ENCODE data around the gene TMEM198. TPM values are rescaled to one million over a fixed set of nuclear protein-coding genes. Genes with fewer than 3 reads are reported as not detected.
A peak's percentile ranks its signal among the peaks of the same experiment; 100 is the strongest.

TMEM198 gene
- total and polyA plus RNA-seq, 9 of the 15 experiments (the other 6 are each of a cell fraction or from before 2014, with no cell fraction given) = 0.03 to 3.8 (median 1.0) TPM

DNA sequence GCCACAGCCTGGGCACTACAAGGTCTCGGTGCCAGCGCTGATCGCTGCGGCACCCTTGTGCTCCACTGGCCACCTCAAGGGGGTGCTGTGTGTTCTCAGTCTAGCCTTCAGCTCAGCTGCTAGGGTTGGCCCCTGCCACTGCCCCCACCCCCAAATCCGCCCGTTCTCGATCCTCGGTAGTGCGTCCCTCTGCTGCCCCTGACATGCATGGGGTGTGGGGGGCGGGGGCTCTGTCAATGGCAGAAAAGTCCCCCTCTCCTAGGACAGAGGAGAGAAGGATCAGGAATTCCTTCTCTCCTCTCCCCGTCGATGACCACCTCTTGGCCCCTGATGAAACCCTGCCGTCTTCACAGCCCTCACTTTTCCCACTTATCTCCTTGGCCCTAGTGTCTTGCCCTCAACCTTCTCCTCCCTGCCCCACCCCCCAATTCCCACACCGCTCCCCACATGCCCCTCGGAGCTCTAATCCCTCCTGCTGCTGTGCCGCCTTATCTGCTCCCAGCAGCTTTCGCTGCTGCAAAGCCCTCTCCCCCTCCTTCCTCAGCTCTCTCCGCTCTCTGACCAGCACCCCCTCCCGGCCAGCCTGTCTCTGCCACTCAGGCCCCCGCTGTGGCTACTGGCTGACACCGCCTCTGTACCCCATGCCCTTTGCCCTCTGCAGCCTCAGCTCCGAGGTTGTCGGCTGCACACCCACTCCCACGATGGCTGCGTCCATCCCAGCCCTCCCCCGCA is 33.9 kb upstream of the TMEM198 start (continued):
- TF ChIP-seq ZNF586 (CRISPR knock-in tag; conservative IDR thresholded peaks at IDR 0.05) = no peak
- TF ChIP-seq COPS2 (conservative IDR thresholded peaks at IDR 0.05) = no peak
- peak; percentile 25; the same call in 1 of the 2 replicates for TF ChIP-seq SMC3 (conservative IDR thresholded peaks at IDR 0.05; ENCODE audit: insufficient read depth, low read depth, low read length)
- TF ChIP-seq, protein P1, sequence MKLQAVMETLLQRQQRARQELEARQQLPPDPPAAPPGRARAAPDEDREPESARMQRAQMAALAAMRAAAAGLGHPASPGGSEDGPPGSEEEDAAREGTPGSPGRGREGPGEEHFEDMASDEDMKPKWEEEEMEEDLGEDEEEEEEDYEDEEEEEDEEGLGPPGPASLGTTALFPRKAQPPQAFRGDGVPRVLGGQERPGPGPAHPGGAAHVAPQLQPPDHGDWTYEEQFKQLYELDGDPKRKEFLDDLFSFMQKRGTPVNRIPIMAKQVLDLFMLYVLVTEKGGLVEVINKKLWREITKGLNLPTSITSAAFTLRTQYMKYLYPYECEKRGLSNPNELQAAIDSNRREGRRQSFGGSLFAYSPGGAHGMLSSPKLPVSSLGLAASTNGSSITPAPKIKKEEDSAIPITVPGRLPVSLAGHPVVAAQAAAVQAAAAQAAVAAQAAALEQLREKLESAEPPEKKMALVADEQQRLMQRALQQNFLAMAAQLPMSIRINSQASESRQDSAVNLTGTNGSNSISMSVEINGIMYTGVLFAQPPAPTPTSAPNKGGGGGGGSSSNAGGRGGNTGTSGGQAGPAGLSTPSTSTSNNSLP (IDR thresholded peaks at IDR 0.05; ENCODE audit: borderline replicate concordance, low read depth, low read length) = peak; percentile 50; the same call in 1 of the 2 replicates
- TF ChIP-seq, protein P2, sequence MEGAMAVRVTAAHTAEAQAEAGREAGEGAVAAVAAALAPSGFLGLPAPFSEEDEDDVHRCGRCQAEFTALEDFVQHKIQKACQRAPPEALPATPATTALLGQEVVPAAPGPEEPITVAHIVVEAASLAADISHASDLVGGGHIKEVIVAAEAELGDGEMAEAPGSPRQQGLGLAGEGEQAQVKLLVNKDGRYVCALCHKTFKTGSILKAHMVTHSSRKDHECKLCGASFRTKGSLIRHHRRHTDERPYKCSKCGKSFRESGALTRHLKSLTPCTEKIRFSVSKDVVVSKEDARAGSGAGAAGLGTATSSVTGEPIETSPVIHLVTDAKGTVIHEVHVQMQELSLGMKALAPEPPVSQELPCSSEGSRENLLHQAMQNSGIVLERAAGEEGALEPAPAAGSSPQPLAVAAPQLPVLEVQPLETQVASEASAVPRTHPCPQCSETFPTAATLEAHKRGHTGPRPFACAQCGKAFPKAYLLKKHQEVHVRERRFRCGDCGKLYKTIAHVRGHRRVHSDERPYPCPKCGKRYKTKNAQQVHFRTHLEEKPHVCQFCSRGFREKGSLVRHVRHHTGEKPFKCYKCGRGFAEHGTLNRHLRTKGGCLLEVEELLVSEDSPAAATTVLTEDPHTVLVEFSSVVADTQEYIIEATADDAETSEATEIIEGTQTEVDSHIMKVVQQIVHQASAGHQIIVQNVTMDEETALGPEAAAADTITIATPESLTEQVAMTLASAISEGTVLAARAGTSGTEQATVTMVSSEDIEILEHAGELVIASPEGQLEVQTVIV (CRISPR knock-in tag; IDR thresholded peaks at IDR 0.05; ENCODE audit: borderline replicate concordance) = no peak
- TF ChIP-seq, protein P3, sequence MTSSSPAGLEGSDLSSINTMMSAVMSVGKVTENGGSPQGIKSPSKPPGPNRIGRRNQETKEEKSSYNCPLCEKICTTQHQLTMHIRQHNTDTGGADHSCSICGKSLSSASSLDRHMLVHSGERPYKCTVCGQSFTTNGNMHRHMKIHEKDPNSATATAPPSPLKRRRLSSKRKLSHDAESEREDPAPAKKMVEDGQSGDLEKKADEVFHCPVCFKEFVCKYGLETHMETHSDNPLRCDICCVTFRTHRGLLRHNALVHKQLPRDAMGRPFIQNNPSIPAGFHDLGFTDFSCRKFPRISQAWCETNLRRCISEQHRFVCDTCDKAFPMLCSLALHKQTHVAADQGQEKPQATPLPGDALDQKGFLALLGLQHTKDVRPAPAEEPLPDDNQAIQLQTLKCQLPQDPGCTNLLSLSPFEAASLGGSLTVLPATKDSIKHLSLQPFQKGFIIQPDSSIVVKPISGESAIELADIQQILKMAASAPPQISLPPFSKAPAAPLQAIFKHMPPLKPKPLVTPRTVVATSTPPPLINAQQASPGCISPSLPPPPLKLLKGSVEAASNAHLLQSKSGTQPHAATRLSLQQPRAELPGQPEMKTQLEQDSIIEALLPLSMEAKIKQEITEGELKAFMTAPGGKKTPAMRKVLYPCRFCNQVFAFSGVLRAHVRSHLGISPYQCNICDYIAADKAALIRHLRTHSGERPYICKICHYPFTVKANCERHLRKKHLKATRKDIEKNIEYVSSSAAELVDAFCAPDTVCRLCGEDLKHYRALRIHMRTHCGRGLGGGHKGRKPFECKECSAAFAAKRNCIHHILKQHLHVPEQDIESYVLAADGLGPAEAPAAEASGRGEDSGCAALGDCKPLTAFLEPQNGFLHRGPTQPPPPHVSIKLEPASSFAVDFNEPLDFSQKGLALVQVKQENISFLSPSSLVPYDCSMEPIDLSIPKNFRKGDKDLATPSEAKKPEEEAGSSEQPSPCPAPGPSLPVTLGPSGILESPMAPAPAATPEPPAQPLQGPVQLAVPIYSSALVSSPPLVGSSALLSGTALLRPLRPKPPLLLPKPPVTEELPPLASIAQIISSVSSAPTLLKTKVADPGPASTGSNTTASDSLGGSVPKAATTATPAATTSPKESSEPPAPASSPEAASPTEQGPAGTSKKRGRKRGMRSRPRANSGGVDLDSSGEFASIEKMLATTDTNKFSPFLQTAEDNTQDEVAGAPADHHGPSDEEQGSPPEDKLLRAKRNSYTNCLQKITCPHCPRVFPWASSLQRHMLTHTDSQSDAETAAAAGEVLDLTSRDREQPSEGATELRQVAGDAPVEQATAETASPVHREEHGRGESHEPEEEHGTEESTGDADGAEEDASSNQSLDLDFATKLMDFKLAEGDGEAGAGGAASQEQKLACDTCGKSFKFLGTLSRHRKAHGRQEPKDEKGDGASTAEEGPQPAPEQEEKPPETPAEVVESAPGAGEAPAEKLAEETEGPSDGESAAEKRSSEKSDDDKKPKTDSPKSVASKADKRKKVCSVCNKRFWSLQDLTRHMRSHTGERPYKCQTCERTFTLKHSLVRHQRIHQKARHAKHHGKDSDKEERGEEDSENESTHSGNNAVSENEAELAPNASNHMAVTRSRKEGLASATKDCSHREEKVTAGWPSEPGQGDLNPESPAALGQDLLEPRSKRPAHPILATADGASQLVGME (CRISPR knock-in tag; IDR thresholded peaks at IDR 0.05) = no peak
- no peak for TF ChIP-seq ZNF436 (CRISPR knock-in tag; IDR thresholded peaks at IDR 0.05)
- no peak for TF ChIP-seq SPI1 (IDR thresholded peaks at IDR 0.05; ENCODE audit: borderline replicate concordance, low read depth, low read length)
- peak; percentile 72 for TF ChIP-seq CXXC5 (CRISPR knock-in tag; IDR thresholded peaks at IDR 0.05)
- TF ChIP-seq ZSCAN29 (IDR thresholded peaks at IDR 0.05) = 0 out of 2 replicates have a peak, but pooled peaks have one; percentile 33
- TF ChIP-seq FUS (optimal IDR thresholded peaks at IDR 0.05; ENCODE audit: low read depth, low read length) = no peak
- TF ChIP-seq, protein P4, sequence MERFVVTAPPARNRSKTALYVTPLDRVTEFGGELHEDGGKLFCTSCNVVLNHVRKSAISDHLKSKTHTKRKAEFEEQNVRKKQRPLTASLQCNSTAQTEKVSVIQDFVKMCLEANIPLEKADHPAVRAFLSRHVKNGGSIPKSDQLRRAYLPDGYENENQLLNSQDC (CRISPR knock-in tag; IDR thresholded peaks at IDR 0.05) = no peak
- TF ChIP-seq ZNF79 (CRISPR knock-in tag; IDR thresholded peaks at IDR 0.05; ENCODE audit: low read depth) = no peak
- TF ChIP-seq CHCHD3 (CRISPR knock-in tag; IDR thresholded peaks at IDR 0.05) = no peak

Data from K562 (cell line).